GM12878 (cell line): ENCODE results near the gene HNRNPLL. TPM values are rescaled to one million over a fixed set of nuclear protein-coding genes. Genes with fewer than 3 reads are reported as not detected.
A peak's percentile ranks its signal among the peaks of the same experiment; 100 is the strongest.

Experiments used
- ATAC-seq: fragments of 200-7000 bp; cut with Tn5 transposase; 3 replicates; pipeline ENCODE4 v1.9.1; 2020; ENCODE audit warnings: mild to moderate bottlenecking, moderate library complexity
- BruUV-seq: library from RNA; stranded (reverse); fragments of 400-500 nt; replicated peaks from 2 replicates; lab custom pipeline; 2021; lab: Mats Ljungman, UMichigan
- CTCF ChIA-PET: fragments of 300-600 bp; sonication (Branson Sonifier 250); formaldehyde crosslinking; extraction: SDS; loops from one replicate; lab custom pipeline; 2021; ENCODE audit warnings: inconsistent platforms; lab: Yijun Ruan, JAX
- POLR2A ChIA-PET: fragments of 350-600 bp; formaldehyde crosslinking; extraction: SDS; loops from one replicate; lab custom pipeline; 2021; ENCODE audit warnings: inconsistent platforms; lab: Charles Lee
- RAD21 ChIA-PET: fragments of 300-600 bp; sonication (Branson Sonifier 250); formaldehyde crosslinking; loops from one replicate; lab custom pipeline; 2023; ENCODE audit warnings: antibody characterized with exemption; ENCODE audit not compliant: unreplicated experiment; lab: Charles Lee
- SMC1A ChIA-PET: fragments of 300-600 bp; sonication (Branson Sonifier 250); formaldehyde crosslinking; loops from one replicate; lab custom pipeline; 2023; ENCODE audit not compliant: unreplicated experiment, uncharacterized antibody; lab: Charles Lee
- DNase-seq: peaks from one replicate; pipeline ENCODE4 v3.0.0-alpha.2; 2011; ENCODE audit warnings: low read depth, low spot score
- FAIRE-seq: peaks from 3 replicates; lab custom pipeline; 2011; peaks lifted over from hg19 to GRCh38; lab: Jason Lieb, UNC
- H2AFZ ChIP-seq: 2 replicates; pipeline ENCODE4 v1.6.0; 2011; ENCODE audit warnings: low read depth, low read length, control low read depth; ENCODE audit not compliant: control insufficient read depth
- H3K27ac ChIP-seq: 2 replicates; pipeline ENCODE4 v1.5.1; 2011; ENCODE audit warnings: control low read depth; ENCODE audit not compliant: control insufficient read depth, insufficient read depth
- H3K27me3 ChIP-seq, 2 experiments: replicated peaks in 1 of 2; 2 replicates each; pipeline versions ENCODE4 v1.6.0 to v1.6.1; 2011; ENCODE audit warnings: low read length in 1 of 2; ENCODE audit not compliant: control insufficient read depth in 2 of 2, insufficient read depth in 2 of 2
- H3K36me3 ChIP-seq, 2 experiments: 2 replicates each; pipeline ENCODE4 v1.5.1; 2011; ENCODE audit warnings: low read length in 1 of 2; ENCODE audit not compliant: control insufficient read depth in 2 of 2, insufficient read depth in 2 of 2
- H3K4me1 ChIP-seq: 2 replicates; pipeline ENCODE4 v1.6.1; 2011; ENCODE audit warnings: mild to moderate bottlenecking, low read length, moderate library complexity, mixed read lengths; ENCODE audit not compliant: control insufficient read depth, insufficient read depth
- H3K4me2 ChIP-seq: 2 replicates; pipeline ENCODE4 v1.6.0; 2011; ENCODE audit warnings: control low read depth; ENCODE audit not compliant: control insufficient read depth, insufficient read depth
- H3K4me3 ChIP-seq: fragments of 200-600 bp; sonication (generic); 2 replicates; pipeline ENCODE4 v1.5.1; 2016
- H3K79me2 ChIP-seq: 2 replicates; pipeline ENCODE4 v1.6.0; 2011; ENCODE audit warnings: low read length; ENCODE audit not compliant: control insufficient read depth, insufficient read depth
- H3K9ac ChIP-seq: 2 replicates; pipeline ENCODE4 v1.8.0; 2011; ENCODE audit warnings: low read length, control low read depth, mixed read lengths; ENCODE audit not compliant: control insufficient read depth, insufficient read depth
- H3K9me3 ChIP-seq: replicated peaks from 3 replicates; pipeline ENCODE4 v1.5.1; 2011; ENCODE audit warnings: mild to moderate bottlenecking, low read length; ENCODE audit not compliant: control insufficient read depth, insufficient read depth
- H4K20me1 ChIP-seq: 2 replicates; pipeline ENCODE4 v1.6.0; 2011; ENCODE audit not compliant: control insufficient read depth, insufficient read depth
- ASH2L ChIP-seq: fragments of 300-600, 200-600 bp; sonication (generic); IDR thresholded peaks from 2 replicates; pipeline ENCODE4 v1.6.1; 2017; ENCODE audit warnings: low read depth, mild to moderate bottlenecking, borderline replicate concordance
- BCL3 ChIP-seq: IDR thresholded peaks from 2 replicates; pipeline ENCODE4 v1.6.1; 2011; ENCODE audit warnings: borderline replicate concordance, low read depth, mild to moderate bottlenecking, moderate library complexity, low read length; ENCODE audit not compliant: insufficient read depth, poor library complexity, severe bottlenecking
- BCLAF1 ChIP-seq: fragments of 450-650 bp; IDR thresholded peaks from 2 replicates; pipeline ENCODE4 v1.6.1; 2017; ENCODE audit warnings: antibody characterized with exemption, mild to moderate bottlenecking, moderate library complexity
- CTCF ChIP-seq, 3 experiments: IDR thresholded peaks in 2 of 3; conservative IDR thresholded peaks in 1 of 3; 2 replicates each; pipeline ENCODE4 v1.5.1; 2011; ENCODE audit warnings: low read depth in 3 of 3, low read length in 3 of 3, mild to moderate bottlenecking in 3 of 3, control low read depth in 2 of 3, moderate library complexity in 2 of 3, inconsistent platforms in 1 of 3, mixed read lengths in 1 of 3; ENCODE audit not compliant: control insufficient read depth in 2 of 3, insufficient read depth in 1 of 3; ENCODE audit errors: extremely low read depth in 1 of 3
- ELK1 ChIP-seq: IDR thresholded peaks from 2 replicates; pipeline ENCODE4 v1.6.1; 2012; ENCODE audit warnings: low read depth, low read length, improper control_type of control experiment
- JUNB ChIP-seq: IDR thresholded peaks from 2 replicates; pipeline ENCODE4 v1.6.1; 2016; ENCODE audit warnings: antibody characterized with exemption, mild to moderate bottlenecking
- MAX ChIP-seq: IDR thresholded peaks from 2 replicates; pipeline ENCODE4 v1.6.1; 2012; ENCODE audit warnings: low read depth, low read length, improper control_type of control experiment
- SIX5 ChIP-seq: IDR thresholded peaks from 2 replicates; pipeline ENCODE4 v1.6.1; 2011; ENCODE audit warnings: mild to moderate bottlenecking, low read depth, low read length, moderate library complexity; ENCODE audit not compliant: severe bottlenecking
- SP1 ChIP-seq: IDR thresholded peaks from one replicate; pipeline ENCODE4 v1.6.1; 2011; ENCODE audit warnings: low read depth, low read length
- TCF7 ChIP-seq: IDR thresholded peaks from 2 replicates; pipeline ENCODE4 v1.6.1; 2014; ENCODE audit warnings: antibody characterized with exemption, borderline replicate concordance
- YY1 ChIP-seq: IDR thresholded peaks from 2 replicates; pipeline ENCODE4 v1.6.1; 2011; ENCODE audit warnings: low read depth, mild to moderate bottlenecking, low read length
- ZNF217 ChIP-seq: fragments of 450-650 bp; IDR thresholded peaks from 2 replicates; pipeline ENCODE4 v1.6.1; 2017; ENCODE audit warnings: antibody characterized with exemption, mild to moderate bottlenecking
- WGBS: methylation state at CpG from one replicate; pipeline ENCODE4 v1.1.6; 2016; ENCODE audit warnings: low lambda C conversion rate; ENCODE audit not compliant: insufficient replicate concordance, insufficient coverage; ENCODE audit errors: missing lambda C conversion rate; 5-methylcytosine and 5-hydroxymethylcytosine counted together
- in situ Hi-C: fragments of 300-500 bp; cut with MboI; formaldehyde crosslinking; loops from 9 replicates; pipeline ENCODE4 v1.14.3; 2018; ENCODE audit warnings: mixed read lengths
- intact Hi-C: fragments of 100-400 bp; cut with micrococcal nuclease; formaldehyde crosslinking; loops from one replicate; pipeline ENCODE4 v1.14.2; 2022; ENCODE audit not compliant: unreplicated experiment
- polyA plus RNA-seq, 11 experiments: library from polyadenylated mRNA; depleted of rRNA in 4 of 11; unstranded in 6 of 11; stranded (reverse) in 5 of 11; fragments of >200 nt; fragmentation: Nextera tagmentation in 4 of 11; fragmentation: Illumina TruSeq in 1 of 11; extraction: Ambion mirVana in 4 of 11; extraction: Trizol in 1 of 11; gene quantifications; 1 replicate in 1 of 11; 2 replicates in 10 of 11; pipeline versions ENCODE4 v1.2.1 to v1.2.3, GENCODE V29; 2011 to 2016; ENCODE audit warnings: inconsistent platforms in 2 of 11, missing spikeins in 2 of 11, low read depth in 1 of 11
- total RNA-seq, 4 experiments: library from RNA; depleted of rRNA in 3 of 4; stranded (reverse); fragments of >200 nt in 3 of 4; fragmentation: Illumina TruSeq in 1 of 4; extraction: Trizol in 1 of 4; gene quantifications; 2 replicates each; pipeline versions ENCODE4 v1.2.1 to v1.2.3, GENCODE V29; 2013 to 2021

Gene HNRNPLL
- total and polyA plus RNA-seq, 10 of the 15 experiments (the other 5 are each of a cell fraction or from before 2014, with no cell fraction given) = 0.98 to 27.1 (median 2.9) TPM

GRCh38 chr2:38528534-38528933 is 74.2 kb downstream of the HNRNPLL start (continued):
- no peak for TF ChIP-seq BCLAF1
- TF ChIP-seq ELK1 = no peak
- no peak for TF ChIP-seq SIX5

- ATAC-seq (no peak), DNase-seq (no peak), FAIRE-seq (peak; percentile 92)
- ChIA-PET POLR2A (interaction anchor here (0.7 kb wide), 1 partner anchor 299 kb away, joined by 3 read pairs; no protein-coding TSS in a partner anchor), CTCF (interaction anchor here (0.7 to 1.1 kb wide), 2 partner anchors 8 to 165 kb away, joined by 3 to 7 read pairs; no protein-coding TSS in a partner anchor), RAD21 (interaction anchor here (0.6 kb wide), 1 partner anchor 652 kb away, joined by 3 read pairs; no protein-coding TSS in a partner anchor), SMC1A (no interaction called here)
- in situ Hi-C loops = no loop called here
- peaks cover 0 to 2% of the 10 kb centered on the region in 2 experiments; a peak in 1 of 4 replicates for H3K27me3 ChIP-seq
- no peaks in the 10 kb centered on the region for H3K36me3 ChIP-seq
- H4K20me1 ChIP-seq = no peaks in the 10 kb centered on the region
- intact Hi-C loops = no loop called here
- H3K4me1 ChIP-seq = peaks cover 6% of the 10 kb centered on the region
- H3K9me3 ChIP-seq = no peaks in the 10 kb centered on the region
- no TSS peak for BruUV-seq
- no peaks in the 10 kb centered on the region for H3K79me2 ChIP-seq
- H3K4me3 ChIP-seq = no peak overlapping the region
- no peak overlapping the region for H3K27ac ChIP-seq
- peak overlapping the region; percentile 63 for H3K4me2 ChIP-seq
- peak overlapping the region; percentile 51 for H2AFZ ChIP-seq
- no peak overlapping the region; the same call in 1 of the 2 replicates for H3K9ac ChIP-seq
- WGBS = 3% methylated on average over 27 of the region's 27 CpGs
- TF ChIP-seq TCF7 = no peak
- TF ChIP-seq MAX = no peak
- no peak for TF ChIP-seq JUNB
- no peak for TF ChIP-seq SP1
- TF ChIP-seq YY1 = peak; percentile 58; the same call in 1 of the 2 replicates
- no peak for TF ChIP-seq ASH2L
- no peak for TF ChIP-seq BCL3
- TF ChIP-seq ZNF217 = no peak
- 0 out of 6 replicates have a peak, but pooled peaks of 1 of the 3 experiments have one; percentile 3 for TF ChIP-seq CTCF (IDR thresholded peaks at IDR 0.05 in 2 of 3, conservative IDR thresholded peaks at IDR 0.05 in 1 of 3; ENCODE audit: control insufficient read depth in 2 of 3, extremely low read depth in 1 of 3, insufficient read depth in 1 of 3, low read depth in 3 of 3, low read length in 3 of 3)
Observed at GRCh38 chr2:38528008-38528442, 74.7 kb downstream of the HNRNPLL start.
